Glomerular endothelial cell (primary cell): ENCODE results near the gene WBP2NL. TPM values are rescaled to one million over a fixed set of nuclear protein-coding genes. Genes with fewer than 3 reads are reported as not detected.
"Not testable (repeated sequence)": the region's sequence is repeated elsewhere in the genome, so short reads cannot be mapped to it uniquely, and the experiment has no call there.

ENCODE experiments used
- DNase-seq: peaks from one replicate; pipeline ENCODE4 v3.0.0-alpha.2; 2011; ENCODE audit warnings: low read depth, low spot score; ENCODE audit errors: extremely low read depth
- total RNA-seq: library from RNA; depleted of rRNA; stranded (reverse); fragments of >200 nt; gene quantifications from 2 replicates; pipeline ENCODE4 v1.2.3, GENCODE V29; 2015

The WBP2NL gene, protein sequence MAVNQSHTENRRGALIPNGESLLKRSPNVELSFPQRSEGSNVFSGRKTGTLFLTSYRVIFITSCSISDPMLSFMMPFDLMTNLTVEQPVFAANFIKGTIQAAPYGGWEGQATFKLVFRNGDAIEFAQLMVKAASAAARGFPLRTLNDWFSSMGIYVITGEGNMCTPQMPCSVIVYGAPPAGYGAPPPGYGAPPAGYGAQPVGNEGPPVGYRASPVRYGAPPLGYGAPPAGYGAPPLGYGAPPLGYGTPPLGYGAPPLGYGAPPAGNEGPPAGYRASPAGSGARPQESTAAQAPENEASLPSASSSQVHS
- total RNA-seq, result 0.41 and 0.97 TPM in 2 replicates

DNA sequence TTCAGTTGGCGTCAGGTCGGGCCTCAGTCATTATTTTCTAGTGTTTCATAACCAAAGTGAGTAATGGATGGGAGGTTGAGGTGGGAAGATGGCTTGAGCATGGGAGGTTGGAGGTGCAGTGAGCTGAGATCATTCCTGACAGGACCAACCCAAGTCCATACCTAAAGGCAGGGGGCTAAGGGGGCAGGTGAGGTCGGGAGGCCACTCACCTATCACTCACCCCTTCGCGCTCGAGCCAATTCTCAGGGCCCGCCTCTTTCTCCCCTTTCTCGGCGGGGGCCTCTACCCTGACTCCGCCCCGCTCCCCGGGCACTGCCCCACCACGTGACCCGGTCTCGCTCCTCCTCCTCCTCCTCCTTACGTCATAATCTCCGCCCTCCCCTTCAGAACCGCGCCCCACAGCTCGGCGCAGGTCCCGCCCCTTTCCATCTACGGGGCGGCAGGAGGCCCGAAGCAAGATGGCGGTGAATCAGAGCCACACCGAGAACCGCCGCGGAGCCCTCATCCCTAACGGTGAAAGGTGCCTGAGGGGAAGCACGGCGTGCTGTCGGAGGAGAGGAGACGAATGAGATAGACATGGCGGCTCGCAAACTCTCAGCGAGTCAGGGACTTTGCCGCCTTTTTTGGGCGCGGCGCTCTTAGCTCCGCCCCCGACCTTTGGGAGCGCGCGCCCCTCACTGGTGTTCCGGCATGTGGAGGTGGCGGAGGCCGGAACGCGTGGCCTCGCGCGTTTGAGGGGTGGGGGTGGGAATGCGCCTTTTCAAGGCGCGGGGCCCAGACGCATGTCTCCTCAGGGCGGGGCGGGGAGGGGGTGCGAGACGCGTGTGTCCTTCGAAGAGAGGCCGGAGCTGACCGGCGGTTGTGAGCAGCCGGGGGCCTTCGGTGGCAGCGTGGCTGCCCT lies at the start of gene WBP2NL:
TSS of gene WBP2NL (plus strand) at position 428 of the 901 bp plus-strand sequence. CDS start at position 459, 31 bp downstream.
- peak; percentile 5 for DNase-seq

DNA sequence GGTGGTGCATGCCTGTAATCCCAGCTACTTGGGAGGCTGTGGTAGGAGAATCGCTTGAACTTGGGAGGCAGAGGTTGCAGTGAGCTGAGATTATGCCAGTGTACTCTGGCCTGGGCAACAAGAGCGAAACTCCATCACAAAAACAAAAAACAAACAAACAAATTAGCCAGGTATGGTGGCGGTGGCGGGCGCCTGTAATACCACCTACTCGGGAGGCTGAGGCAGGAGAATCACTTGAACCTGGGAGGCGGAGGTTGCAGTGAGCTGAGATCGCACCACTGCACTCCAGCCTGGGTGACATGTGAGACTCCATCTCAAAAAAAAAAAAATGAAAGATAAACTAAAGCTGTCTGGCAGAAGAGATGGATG lies 49.7 kb upstream of the WBP2NL start:
- DNase-seq, result not testable (repeated sequence)

DNA sequence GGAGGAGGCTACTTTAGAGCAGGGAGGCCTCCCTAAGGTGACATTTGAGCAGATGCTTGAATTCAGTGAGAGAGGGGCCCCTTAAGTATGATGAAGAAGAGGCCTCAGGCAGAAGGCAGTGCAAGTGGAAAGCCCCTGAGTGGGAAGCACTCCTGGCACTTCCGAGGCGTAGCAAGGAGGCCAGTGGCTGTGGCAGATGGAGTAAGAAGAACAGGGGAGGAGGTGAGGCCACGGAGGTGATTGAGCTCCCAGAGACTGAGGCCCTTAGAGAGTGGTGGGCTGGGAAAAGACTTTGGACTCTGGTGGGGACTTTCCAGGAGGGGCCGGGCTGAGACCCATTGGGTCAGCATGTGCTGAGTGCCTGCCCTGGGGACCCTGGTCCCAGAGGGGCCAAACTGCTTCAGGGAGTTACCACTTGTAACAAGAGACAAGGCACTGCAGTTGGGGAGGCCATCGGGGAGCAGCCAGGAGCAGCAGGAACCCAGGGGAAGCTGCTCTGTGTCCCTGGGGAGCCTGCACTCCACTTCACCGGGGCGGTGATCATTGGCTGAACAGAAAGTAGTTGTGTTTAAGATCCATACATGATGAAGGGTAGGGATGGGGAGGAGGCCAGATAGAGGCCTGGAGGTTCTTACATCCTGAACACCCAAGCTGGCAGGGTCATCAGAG lies 49.2 kb upstream of the WBP2NL start:
- no peak for DNase-seq

DNA sequence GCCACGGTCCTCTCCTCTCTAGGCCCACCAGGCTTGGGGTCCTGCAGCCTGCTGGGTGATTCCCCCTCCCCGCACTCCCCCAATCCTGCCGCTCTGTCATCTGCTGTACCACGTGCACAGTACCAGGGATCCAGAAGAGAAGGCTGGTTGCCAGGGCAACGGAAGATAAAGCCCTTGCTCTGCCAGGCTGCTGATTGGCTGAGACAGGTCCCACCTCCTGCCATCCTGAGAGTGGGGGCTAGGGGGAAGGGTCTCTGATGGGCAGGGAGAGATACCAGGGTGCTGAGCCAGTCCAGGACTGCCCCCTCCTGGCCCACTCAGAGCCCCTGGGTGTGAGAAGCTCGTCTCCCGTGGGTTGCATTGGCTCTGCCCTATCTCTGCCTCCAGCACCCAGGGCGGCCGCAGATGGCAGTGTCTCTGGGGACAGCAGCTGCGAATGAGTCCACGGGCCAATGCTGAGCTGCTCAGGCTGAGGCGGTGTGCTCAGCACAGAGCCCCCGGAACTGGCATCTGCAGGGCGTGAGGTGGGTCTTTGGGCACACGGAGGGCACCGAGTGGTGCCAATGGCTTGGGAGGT lies 46.6 kb upstream of the WBP2NL start, which contains the start of gene SMIM45:
TSS of gene SMIM45 (plus strand) at position 253 of the 577 bp plus-strand sequence.
- DNase-seq, result no peak

DNA sequence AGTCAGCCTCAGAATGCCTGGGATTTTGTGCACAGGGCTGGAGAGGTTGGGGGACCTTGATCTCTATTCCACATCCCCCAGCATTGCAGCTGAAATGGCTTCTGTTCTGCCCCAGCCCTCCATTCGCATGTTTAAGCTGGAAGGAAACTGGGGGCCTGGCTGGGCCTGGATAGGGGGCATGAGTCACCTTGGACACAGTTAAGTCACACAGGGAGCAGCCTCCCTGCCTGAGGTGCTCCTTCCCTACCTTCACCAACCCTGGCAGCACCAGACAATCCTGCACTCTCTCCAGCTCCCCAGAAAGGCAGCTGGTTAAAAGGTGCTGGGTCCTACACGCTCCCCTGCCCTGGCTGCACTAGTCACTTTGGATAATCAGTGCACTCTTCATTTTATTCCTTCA lies 45.9 kb upstream of the WBP2NL start:
- DNase-seq, result no peak

- no peak for DNase-seq
Observed at GRCh38 chr22:41957941-41958556, 40.5 kb upstream of the WBP2NL start.

DNA sequence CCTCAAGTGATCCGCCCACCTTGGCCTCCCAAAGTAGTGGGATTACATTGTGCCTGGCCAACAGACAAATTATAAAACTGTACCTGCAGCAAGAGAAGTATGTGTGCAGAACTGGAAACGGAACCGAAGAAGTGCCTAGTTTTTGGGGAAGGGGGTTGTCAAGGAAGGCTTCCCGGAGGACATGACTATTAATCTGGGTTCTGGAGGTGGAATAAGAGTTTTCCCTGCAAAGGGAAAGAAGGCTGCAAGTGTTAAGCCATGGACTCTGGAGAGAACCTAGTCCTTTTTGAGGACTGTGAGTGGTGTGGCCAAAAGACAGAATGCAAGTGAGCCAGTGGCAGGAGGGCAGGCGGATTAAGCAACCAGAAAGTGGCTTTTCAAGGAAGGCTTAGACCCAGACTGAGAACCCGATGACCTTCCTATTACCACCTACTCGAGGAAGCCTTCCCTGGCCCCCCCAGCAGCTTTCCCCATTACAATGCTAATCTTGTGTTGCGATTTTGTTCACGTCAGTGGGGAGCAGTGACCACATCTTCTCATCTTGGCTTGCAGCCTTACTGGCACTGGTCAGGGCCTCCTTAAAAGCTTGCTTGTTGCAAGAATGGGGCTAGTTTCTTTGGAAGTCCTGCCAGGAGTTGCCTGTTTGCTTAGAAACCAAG lies 35.0 kb upstream of the WBP2NL start:
- no peak for DNase-seq

DNA sequence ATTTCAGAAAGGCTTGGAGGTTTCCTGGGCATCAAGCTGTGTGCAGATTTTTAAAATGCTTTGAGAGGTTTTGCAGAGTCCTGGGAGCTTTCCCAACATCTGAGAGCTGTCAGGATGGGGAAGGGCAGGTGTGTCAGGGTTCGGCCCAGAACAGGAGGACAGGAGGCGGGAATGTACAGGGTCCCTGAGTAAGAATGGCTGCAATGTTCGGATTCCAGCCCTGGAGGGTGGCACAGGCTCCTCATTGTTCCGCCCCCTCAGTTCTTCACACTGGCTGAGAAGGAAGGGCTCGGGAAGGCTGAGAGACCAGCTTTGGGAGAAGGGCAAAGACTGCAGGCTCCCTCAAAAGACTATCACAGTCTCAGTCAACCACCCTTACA lies 34.5 kb upstream of the WBP2NL start:
- DNase-seq, result no peak

DNA sequence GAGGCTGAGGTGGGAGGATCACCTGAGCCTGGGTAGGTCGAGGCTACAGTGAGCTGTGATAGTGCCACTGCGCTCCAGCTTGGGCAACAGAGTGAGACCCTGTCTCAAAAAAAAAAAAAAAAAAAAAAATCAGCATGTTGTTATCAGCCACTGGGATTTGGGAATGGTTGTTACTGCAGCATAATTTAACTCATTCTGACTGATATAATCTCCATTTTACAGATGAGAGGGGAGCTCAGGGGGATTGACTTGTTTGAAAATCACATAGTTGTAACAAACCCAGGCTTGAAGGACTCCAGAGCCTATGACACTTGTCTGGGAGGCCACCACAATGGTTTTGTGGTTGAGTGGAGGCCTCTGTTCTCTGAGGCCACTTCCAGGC lies 32.4 kb upstream of the WBP2NL start:
- DNase-seq, result no peak

- peak; percentile 72 for DNase-seq
Observed at GRCh38 chr22:41966607-41967240, 31.9 kb upstream of the WBP2NL start.

- no peak for DNase-seq
Observed at GRCh38 chr22:41968601-41969000, 30.0 kb upstream of the WBP2NL start.

- no peak for DNase-seq
Observed at GRCh38 chr22:41969110-41969646, 29.4 kb upstream of the WBP2NL start, which contains the start of gene SEPTIN3. SEPTIN3 (plus strand) TSS chr22:41969443; CDS start chr22:41971493, 2,050 bp downstream.

GRCh38 chr22:41970601-41971000 lies 28.0 kb upstream of the WBP2NL start:
- no peak for DNase-seq

DNA sequence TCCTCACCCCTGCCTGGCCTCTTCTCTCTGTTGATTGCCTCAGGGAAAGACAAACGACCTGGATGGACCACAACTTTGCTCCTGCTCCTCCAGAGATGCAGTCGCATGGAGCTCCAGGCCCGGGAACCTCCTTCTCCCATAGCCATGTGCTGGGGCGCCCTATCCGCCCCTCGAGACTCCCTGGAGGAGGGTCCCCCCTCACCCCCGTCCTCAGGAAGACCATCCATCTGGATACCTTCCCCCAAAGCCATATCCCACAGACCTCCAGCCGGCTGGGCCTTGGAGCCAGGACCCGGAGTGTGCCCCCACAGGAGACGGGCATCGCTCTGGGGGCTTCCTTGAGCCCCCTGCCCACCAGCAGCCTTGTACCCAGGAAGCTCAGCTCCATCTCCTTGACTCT lies 27.2 kb upstream of the WBP2NL start:
- no peak for DNase-seq

DNA sequence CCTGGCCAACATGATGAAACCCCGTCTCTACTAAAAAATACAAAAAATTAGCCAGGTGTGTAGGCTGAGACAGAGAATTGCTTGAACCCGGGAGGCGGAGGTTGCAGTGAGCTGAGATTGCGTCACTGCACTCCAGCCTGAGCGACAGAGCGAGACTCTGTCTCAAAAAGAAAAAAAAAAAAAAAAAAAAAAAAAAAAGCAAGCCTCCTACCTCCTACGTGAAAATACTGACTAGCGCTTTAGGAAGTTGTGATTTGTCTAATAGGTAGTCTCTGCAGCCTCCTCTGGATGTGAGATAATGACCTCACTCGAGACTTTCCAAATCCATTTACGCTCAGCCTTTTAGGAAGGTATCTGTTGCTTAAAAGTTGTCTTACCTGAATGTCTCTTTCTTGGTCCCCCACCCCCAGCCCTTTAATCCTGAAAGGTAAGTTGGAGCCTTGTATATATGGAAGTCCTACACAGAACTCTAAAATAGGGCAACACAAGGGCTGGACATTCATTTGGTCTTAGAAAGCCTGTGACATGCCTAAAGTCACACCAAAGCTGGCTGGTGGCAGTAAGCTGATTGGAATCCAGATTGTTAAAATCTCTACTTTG lies 23.8 kb upstream of the WBP2NL start:
- DNase-seq, result no peak

GRCh38 chr22:41975299-41976069 lies 23.1 kb upstream of the WBP2NL start:
- DNase-seq, result no peak

GRCh38 chr22:41976070-41976901 lies 22.3 kb upstream of the WBP2NL start:
- no peak for DNase-seq
